Peyer's patch (tissue), 4 donors: ENCODE data around the gene CRIP3. TPM values are rescaled to one million over a fixed set of nuclear protein-coding genes. Genes with fewer than 3 reads are reported as not detected.

Source experiments
- DNase-seq, 3 donors: peaks; one replicate each; pipeline ENCODE4 v3.0.0-alpha.2; 2017 to 2019
- H3K27ac ChIP-seq, 4 donors: fragments of 200-600 bp; sonication (generic); one replicate each; pipeline ENCODE4 v1.5.1; 2016 to 2019
- H3K27me3 ChIP-seq, 2 donors: fragments of 200-600 bp; sonication (generic); one replicate each; pipeline ENCODE4 v1.5.1; 2019
- H3K36me3 ChIP-seq, 3 donors: fragments of 200-600 bp; sonication (generic); one replicate each; pipeline ENCODE4 v1.5.1; 2016 to 2019
- H3K4me1 ChIP-seq, 4 donors: fragments of 200-600 bp; sonication (generic); one replicate each; pipeline ENCODE4 v1.5.1; 2016 to 2019
- H3K4me3 ChIP-seq, 4 donors: fragments of 200-600 bp; sonication (generic); 1 replicate in 3 of 4; 2 replicates in 1 of 4; pipeline ENCODE4 v1.5.1; 2016 to 2019; ENCODE audit warnings: mild to moderate bottlenecking in 1 of 4
- H3K9me3 ChIP-seq, 4 donors: fragments of 200-600 bp; sonication (generic); one replicate each; pipeline ENCODE4 v1.5.1; 2016 to 2019; ENCODE audit warnings: mild to moderate bottlenecking in 1 of 4
- POLR2A ChIP-seq, 2 donors: fragments of 450-650 bp; IDR thresholded peaks; one replicate each; pipeline ENCODE4 v1.5.1; 2017; ENCODE audit warnings: antibody characterized with exemption in 2 of 2, mild to moderate bottlenecking in 2 of 2, moderate library complexity in 2 of 2
- total RNA-seq, 4 donors: library from RNA; depleted of rRNA; stranded (reverse); fragments of >200 nt; gene quantifications; one replicate each; pipeline ENCODE4 v1.1.0, GENCODE V29; 2016
- TF ChIP-seq, protein P1 (sequence below), 6 experiments: fragments of 450-650 bp in 4 of 6; fragments of 200-600 bp in 2 of 6; sonication (generic) in 1 of 6; IDR thresholded peaks; one replicate each; pipeline ENCODE4 v1.5.1; 2017 to 2019; ENCODE audit warnings: antibody characterized with exemption in 6 of 6, mild to moderate bottlenecking in 3 of 6, moderate library complexity in 1 of 6

CRIP3 gene
- total RNA-seq, 4 donors from 2014 or later, result 6.8 TPM; not detected in 3

DNA sequence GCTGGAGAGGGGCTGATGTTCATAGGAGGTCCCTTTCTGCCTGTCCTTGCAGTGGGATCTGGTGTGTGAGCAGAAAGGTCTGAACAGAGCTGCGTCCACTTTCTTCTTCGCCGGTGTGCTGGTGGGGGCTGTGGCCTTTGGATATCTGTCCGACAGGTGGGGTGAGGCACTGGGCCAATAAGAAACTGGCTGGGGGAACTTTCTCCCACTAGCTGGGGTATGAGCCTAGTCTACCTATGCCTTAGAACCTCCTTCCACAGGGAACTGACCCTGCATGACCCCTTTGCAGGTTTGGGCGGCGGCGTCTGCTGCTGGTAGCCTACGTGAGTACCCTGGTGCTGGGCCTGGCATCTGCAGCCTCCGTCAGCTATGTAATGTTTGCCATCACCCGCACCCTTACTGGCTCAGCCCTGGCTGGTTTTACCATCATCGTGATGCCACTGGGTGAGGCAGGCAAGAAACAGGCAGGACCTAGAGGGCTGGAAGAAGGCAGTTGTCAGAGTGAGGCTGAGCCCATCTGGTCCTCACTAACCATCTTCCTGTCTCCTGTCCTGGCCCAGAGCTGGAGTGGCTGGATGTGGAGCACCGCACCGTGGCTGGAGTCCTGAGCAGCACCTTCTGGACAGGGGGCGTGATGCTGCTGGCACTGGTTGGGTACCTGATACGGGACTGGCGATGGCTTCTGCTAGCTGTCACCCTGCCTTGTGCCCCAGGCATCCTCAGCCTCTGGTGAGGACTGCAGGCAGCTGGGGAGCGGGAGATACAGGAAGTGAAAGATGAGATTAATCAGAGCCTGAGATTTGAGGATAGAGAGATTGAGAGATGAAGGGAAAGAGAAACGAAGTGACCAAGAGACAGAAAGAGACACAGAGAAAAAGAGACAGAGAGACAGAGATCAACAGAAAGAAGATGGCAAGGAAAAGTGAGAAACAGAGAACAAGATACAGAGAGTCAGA is 9.0 kb downstream of the CRIP3 start:
- no peaks in the 10 kb centered on the region for H3K27me3 ChIP-seq
- TF ChIP-seq, protein P1, sequence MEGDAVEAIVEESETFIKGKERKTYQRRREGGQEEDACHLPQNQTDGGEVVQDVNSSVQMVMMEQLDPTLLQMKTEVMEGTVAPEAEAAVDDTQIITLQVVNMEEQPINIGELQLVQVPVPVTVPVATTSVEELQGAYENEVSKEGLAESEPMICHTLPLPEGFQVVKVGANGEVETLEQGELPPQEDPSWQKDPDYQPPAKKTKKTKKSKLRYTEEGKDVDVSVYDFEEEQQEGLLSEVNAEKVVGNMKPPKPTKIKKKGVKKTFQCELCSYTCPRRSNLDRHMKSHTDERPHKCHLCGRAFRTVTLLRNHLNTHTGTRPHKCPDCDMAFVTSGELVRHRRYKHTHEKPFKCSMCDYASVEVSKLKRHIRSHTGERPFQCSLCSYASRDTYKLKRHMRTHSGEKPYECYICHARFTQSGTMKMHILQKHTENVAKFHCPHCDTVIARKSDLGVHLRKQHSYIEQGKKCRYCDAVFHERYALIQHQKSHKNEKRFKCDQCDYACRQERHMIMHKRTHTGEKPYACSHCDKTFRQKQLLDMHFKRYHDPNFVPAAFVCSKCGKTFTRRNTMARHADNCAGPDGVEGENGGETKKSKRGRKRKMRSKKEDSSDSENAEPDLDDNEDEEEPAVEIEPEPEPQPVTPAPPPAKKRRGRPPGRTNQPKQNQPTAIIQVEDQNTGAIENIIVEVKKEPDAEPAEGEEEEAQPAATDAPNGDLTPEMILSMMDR (IDR thresholded peaks at IDR 0.05), result no peak
- no peak for TF ChIP-seq POLR2A (IDR thresholded peaks at IDR 0.05)
- no peaks in the 10 kb centered on the region for H3K9me3 ChIP-seq
- peak in 1 of 3 donors; percentile 35 for DNase-seq
- no peak overlapping the region for H3K4me3 ChIP-seq
- H3K4me1 ChIP-seq, result no peaks in the 10 kb centered on the region
- no peaks in the 10 kb centered on the region for H3K36me3 ChIP-seq
- H3K27ac ChIP-seq, result no peak overlapping the region

DNA sequence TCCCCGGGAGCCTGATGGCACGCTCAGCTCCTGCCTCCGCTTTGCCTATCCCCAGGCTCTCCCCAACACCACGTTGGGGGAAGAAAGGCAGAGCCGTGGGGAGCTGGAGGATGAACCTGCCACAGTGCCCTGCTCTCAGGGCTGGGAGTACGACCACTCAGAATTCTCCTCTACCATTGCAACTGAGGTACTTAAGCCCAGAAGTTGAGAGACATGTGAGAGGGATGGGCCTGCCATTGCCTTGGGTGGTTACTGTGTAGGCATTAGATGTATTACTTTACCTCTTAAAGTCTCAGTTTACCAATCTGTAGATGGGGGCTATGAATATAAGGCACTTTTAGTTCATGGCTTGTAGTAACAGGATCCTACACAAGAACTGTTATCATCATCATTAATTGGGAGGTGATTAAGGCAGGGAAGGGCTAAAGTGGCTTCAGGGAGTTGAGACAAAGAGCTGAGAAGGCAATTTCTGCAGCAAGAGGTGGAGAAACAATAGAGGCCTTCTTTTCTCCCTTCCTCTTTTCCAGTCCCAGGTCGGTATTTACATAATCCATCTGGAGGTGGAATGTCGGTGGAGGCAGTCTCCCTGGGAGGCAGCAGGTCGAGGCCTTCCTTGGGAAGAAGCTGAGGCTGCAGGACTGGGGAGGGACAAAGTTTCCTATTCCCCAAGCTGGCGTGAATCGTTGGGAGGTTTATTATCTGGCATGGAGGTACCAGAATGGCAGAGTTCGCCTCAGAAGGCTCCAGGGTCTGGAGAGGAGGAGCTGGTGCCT is 9.9 kb downstream of the CRIP3 start:
- Histone ChIP-seq H3K27me3 (no peaks in the 10 kb centered on the region), H3K27ac (no peak overlapping the region), H3K4me1 (no peaks in the 10 kb centered on the region), H3K9me3 (no peaks in the 10 kb centered on the region), H3K36me3 (no peaks in the 10 kb centered on the region), H3K4me3 (peak overlapping the region in 1 of 4 donors; percentile 34)
- TF ChIP-seq, protein P1 (IDR thresholded peaks at IDR 0.05), result no peak
- TF ChIP-seq POLR2A (IDR thresholded peaks at IDR 0.05), result no peak
- no peak for DNase-seq

DNA sequence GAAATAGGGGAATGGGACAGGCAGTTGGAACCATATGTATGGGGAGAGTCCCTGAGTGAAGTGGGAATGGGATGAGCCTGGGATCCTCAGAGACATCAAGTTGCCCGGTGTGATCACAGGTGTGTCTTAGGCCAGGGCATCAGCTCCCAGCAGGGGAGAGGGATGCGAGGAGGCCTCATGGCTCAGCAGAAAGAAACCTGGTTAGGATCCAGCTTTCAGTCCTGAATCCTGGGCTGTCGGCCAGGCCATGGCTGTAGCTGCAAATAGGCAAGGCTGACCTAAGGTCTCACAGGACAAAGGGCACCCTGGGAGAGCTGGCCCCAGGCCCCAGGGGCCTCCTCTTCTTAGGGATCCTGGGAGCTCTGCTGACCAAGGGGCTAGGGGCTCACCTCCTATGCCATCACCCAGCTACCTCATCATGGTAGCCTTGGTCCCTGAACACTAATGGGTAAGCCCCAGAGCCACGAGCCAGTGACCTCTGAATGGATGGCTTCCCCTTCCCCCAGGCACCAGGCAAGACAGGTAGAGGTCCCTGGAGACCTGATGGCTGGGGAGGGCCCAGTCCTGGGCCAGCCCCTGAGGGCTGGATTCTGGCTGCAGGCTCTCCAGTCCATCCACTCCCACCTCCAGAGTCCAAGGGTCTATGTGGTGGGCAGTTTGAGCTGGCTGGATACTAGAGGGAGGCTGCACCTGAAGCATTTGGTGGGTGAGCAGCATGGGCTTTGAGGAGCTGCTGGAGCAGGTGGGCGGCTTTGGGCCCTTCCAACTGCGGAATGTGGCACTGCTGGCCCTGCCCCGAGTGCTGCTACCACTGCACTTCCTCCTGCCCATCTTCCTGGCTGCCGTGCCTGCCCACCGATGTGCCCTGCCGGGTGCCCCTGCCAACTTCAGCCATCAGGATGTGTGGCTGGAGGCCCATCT is 10.7 kb downstream of the CRIP3 start, which contains the start of gene SLC22A7:
Gene SLC22A7, plus strand, starts transcription at position 617 of the 921 bp plus-strand sequence. Its CDS starts 99 bp downstream, at position 716.
- DNase-seq, result peak in 2 of 3 donors; percentile 57 to 62
- H3K27me3 ChIP-seq, result no peaks in the 10 kb centered on the region

DNA sequence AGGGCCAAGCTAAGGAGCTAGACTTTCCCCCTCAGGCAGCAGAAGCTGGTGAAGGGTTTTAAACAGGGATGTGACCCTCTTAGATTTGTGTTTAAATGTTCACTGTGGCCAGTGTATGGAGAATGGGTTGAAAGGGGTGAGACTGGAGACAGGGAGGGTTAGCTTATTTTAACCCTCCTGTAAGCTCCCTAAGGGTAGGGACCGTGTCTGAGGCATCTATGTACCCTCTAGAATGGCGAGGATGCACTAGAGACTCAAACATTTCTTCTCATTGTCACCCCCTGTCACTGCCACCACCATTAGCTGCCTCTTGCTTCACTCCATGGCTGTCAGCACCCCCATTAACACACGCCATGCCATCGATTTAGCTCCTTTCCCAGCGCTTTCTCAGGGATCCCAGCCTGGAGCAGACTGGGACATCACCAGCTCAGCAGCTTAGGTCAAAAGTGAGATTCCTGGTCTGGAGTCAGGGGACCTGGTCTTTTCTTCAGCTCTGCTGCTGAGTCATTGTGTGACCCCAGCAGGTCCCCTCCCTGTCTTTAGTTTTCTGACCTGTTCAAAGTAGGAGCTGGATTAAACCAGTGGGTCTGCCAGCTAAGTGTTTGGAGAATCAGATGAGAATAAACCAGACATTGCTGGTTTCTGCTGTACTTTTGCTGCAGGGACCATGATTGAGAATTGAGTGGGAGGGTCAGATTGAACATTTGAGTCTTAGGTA is 11.7 kb downstream of the CRIP3 start:
- H3K4me1 ChIP-seq, result no peaks in the 10 kb centered on the region
- no peak overlapping the region for H3K27ac ChIP-seq
- no peaks in the 10 kb centered on the region for H3K27me3 ChIP-seq
- no peak overlapping the region for H3K4me3 ChIP-seq
- peak in 1 of 3 donors; percentile 10 for DNase-seq
- H3K36me3 ChIP-seq, result no peaks in the 10 kb centered on the region
- TF ChIP-seq, protein P1 (IDR thresholded peaks at IDR 0.05), result no peak
- TF ChIP-seq POLR2A (IDR thresholded peaks at IDR 0.05), result no peak
- H3K9me3 ChIP-seq, result no peaks in the 10 kb centered on the region

More for the DNA sequence above, 10.7 kb downstream of the CRIP3 start, which contains the start of gene SLC22A7:
- peak within 1 kb of the TSS in 1 of 4 donors; percentile 34 for H3K4me3 ChIP-seq
- no peak within 1 kb of the TSS for H3K27ac ChIP-seq
- TF ChIP-seq, protein P1 (IDR thresholded peaks at IDR 0.05), result no peak
- no peak for TF ChIP-seq POLR2A (IDR thresholded peaks at IDR 0.05)
- H3K4me1 ChIP-seq, result no peaks in the 10 kb centered on the region
- no peaks in the 10 kb centered on the region for H3K36me3 ChIP-seq
- H3K9me3 ChIP-seq, result no peaks in the 10 kb centered on the region
